HG02623 (cell line): ENCODE data around the gene RAB5B.
A peak's percentile ranks its signal among the peaks of the same experiment; 100 is the strongest.
"Not testable (repeated sequence)": the region's sequence is repeated elsewhere in the genome, so short reads cannot be mapped to it uniquely, and the experiment has no call there.

Experiments
- ATAC-seq: cut with Tn5 transposase; IDR thresholded peaks from one replicate; pipeline ENCODE4 v1.9.1; 2021; ENCODE audit warnings: moderate library complexity; ENCODE audit not compliant: unreplicated experiment

The RAB5B gene

DNA sequence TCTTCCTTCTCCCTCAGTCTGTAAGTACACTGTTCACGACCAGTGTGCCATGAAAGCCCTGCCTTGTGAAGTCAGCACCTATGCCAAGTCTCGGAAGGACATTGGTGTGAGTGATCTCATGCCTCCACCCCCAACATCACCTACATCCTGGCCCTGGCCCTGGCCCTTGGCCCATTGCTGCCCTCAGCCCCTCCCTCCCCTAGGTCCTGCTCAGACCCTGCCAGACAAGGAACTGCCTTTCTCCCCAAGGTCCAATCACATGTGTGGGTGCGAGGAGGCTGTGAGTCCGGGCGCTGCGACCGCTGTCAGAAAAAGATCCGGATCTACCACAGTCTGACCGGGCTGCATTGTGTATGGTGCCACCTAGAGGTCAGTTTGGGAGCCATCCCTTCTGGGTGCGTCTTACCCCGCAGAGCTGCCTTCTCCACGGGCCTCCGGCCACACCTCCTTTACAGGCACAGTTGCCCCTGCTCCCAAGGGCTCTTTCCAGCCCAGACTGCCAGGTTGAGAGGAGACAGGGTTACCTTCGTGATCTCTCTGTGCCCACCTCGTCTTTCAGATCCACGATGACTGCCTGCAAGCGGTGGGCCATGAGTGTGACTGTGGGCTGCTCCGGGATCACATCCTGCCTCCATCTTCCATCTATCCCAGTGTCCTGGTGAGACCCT is 33.7 kb upstream of the RAB5B start:
- peak; percentile 88 for ATAC-seq

DNA sequence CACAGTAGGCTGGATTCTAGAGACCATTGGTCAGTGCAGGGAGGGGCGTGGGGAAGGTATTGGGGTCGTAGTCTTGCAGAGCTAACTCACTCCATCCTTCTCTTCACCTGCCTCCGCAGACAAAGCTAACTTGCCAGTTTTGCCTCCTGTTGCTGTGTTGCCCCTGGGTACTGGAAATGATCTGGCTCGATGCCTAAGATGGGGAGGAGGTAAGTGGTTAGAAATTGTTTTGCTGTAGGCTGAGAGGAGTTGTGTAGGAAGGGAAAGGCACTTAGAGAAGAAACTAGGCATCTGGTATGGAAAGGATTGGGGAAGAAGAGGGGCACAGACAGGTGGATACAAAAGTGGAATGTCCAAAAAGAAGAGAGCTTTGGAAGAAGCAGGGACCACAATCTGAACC is 31.8 kb upstream of the RAB5B start:
- no peak for ATAC-seq

DNA sequence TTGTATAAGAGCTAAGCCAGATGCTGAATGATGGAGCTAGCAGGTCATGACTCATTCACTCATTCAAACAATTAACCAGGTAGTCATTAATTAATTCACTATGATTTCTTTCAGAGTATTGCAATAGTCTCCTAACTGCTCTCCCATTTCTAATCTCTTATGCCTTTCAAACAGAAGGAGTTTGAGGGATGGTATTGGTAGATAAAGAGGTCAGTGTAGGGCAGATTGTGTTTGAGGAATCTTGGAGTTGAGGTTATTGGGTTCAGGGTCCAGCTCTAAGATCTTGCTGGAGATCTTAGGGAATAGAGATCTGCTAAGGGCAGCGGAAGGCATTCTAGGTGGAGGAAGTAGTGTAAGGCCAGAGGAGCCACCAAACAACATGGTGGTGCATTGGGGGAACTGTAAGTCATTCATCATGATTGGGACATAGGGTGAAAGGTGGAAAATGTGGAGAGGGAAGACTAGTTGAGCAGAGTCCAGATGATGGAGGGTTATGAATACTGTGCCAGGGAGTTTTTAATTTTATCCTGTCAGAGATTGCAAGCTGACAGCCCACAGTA is 31.2 kb upstream of the RAB5B start:
- no peak for ATAC-seq

DNA sequence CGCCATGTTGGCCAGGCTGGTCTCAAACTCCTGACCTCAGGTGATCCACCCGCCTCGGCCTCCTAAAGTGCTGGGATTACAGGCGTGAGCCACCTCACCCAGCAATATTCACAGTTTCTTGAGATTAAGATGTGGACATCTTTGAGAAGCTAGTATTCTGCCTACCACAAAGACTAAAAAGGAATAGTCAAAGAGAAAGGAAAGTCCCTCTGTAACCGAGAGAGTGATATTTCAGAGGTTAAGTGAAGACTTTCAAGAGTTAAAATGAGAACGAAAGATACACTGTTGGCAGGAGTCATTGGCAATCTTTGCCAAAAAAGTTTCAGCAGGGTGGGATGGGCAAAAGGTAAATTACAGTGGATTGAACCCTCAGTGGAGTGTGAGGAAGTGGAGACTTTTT is 27.3 kb upstream of the RAB5B start:
- ATAC-seq, result no peak

DNA sequence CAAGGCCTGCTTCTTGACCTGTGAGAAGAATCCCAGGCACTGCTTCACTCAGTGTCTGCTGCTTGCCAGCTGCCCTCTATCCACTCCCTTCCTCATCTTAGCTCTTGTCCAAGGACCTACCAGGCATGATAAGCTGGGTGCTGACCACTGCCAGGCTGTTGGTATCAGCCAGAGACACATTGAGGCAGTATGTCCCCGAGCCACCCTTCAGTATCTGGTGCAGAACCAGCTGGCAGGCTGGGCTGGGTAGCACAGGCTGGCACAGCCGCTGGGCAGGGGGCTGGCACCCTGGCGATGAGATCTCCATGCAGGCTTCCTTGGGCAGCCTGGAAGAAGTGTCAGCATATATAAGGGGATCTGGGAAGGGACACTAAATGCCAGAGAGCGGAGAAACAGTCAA is 18.5 kb upstream of the RAB5B start:
- ATAC-seq, result no peak

DNA sequence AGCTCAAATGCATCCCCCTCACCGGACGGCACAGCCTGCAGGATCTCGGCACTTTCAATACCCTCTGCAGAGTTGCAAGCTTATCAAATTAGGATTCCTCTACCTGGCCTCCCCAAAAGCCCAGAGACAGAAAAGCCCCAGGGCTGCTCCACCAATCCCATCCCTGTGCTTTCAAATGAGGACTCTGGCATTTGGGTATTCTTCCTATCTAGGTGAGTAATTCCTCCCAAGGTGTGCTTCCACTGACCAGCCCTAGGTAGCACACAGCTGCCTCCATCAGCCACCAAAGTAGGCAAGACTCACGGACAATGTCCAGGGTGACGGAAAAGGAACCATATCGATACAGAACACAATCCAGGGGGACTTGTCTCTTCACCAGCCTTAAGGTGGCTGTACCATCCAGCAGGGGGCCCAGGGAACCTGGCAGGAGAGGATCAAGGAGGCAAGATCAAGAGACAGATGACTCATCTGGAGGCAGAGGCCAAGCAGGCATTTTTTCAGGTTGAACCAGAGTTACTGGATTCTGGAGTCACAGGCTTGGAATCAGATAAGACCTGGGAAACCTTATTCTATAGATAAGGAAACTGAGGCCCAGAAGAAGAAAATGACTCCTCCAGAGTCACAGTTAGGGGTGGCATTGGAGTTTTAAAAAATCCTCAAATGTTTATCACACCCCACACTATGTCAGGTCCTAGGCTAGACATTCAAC is 17.9 kb upstream of the RAB5B start:
- no peak for ATAC-seq

DNA sequence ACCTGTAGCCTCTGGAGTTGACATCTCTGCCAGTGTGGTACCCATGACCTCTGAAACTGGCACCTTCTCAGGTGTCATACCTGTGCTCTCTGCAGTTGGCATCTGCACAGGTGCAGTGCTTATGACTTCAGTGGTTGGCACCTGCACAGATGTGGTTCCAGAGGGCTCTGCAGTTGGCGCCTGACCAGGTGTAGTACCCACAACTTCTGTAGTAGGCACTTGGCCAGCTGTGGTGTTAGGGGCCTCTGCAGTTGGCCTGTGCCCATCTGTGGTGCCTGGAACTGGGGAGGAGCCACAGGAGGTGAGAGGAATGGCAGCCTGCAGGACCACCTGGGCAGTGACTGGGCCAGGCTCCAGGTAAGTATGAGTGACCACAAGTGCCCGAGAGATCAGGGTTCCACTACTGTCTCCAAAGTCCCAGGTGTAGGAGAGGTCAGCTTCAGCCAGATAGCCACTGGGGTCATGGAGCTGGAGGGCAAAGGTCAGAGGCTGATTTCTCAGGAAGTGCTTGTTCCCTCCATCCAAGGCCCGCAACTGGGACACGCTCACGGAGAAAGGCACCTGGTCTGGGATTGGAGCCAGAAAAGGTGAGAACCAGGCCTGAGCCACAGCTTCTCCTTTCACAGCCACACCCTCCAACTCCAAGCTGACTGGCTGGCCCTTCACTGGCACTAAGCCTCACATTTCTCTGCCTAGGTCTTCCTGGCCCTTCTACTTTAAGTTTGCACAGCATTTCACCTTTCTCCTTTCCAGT is 16.6 kb upstream of the RAB5B start:
- no peak for ATAC-seq

DNA sequence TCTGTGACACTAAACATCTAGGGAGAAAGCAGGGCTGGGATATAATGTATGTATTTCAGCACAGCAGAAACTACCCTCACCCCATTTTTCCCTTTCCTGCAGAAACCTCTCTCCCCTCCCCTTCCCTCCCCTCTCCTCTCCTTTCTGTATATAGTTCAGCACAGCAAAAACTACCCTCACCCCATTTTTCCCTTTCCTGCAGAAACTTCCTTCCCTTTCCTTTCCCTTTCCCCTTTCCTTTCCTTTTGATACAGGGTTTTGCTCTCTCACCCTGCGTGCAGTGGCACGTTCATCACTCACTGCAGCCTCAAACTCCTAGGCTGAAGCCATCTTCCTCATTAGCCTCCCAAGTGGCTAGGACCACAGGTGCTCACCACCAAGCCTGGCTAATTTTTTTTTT is 10.1 kb upstream of the RAB5B start:
- no peak for ATAC-seq

DNA sequence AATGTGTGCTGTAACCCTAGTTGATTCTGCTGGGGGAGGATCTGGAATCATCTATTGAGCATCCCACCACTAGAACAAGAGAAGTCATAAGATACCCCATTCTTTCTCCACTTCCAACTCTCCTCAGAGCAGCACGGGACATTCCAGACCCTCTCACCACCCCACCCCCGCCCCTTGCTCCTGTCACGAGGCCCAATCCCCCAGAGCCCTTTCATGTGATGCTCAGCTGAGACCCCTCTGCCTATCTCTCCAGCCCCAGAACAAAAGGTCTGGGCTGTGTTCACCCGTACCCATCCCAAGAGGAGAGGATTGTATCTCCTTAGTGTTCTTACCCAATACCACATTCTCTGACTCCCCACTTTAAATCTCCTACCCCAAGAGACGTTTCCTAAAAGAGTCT is 8.6 kb upstream of the RAB5B start:
- no peak for ATAC-seq

DNA sequence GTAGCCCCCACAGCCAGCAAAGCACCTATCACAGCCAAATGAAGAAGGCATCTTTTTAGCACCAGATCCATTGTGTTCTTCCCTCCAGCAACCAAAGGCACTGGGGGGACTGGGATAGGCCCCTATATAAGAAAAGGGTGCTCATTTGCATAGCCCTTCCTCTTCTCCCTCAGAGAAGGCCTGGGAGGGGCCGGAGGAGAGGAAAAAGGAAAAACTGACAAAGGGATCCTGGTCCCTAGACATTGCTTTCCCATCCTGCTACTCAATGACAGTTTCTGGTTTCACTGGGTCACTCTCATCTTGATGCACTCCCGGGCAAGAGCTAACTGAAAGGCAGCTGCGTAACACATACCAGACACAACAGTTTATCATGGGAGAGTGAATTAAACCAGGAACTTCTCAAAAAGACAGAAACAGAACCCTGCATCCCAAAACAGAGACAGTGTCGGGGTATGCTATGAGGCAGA is 7.9 kb upstream of the RAB5B start, which contains the start of gene PMEL:
Gene PMEL (minus strand): TSS at position 102 of the 467 bp plus-strand sequence. CDS start 31 bp downstream, at position 71.
- ATAC-seq, result no peak

DNA sequence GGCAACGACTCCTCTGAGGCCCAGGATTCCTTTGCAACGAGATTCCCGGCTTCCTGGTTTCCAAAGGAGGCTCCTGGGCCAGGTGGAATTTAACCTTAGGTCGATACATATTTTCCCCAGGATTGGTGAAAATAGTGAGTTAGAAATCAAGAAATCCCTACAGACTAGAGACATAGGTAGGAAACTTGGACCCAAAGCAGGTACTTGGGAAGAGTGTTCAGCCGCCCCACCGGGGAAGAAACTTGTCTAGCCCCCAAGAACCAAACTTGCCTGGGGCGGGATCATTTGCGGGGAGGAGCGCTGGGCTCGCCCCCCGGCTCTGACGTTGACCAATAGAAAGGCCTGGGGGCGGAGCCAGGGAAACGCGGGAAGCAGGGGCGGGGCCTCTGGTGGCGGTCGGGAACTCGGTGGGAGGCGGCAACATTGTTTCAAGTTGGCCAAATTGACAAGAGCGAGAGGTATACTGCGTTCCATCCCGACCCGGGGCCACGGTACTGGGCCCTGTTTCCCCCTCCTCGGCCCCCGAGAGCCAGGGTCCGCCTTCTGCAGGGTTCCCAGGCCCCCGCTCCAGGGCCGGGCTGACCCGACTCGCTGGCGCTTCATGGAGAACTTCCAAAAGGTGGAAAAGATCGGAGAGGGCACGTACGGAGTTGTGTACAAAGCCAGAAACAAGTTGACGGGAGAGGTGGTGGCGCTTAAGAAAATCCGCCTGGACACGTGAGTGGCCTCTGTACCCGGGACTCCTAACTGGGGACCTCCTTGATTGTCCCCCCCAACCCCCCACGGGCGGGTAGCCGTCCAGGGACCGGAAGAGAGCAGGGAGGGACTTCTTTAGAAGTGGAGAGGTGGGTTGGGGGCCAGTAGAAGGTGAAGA is 7.2 kb upstream of the RAB5B start, which contains the start of gene CDK2:
Gene CDK2 (plus strand): TSS at position 423 of the 874 bp plus-strand sequence. CDS start 179 bp downstream, at position 602.
- peak; percentile 88 for ATAC-seq

DNA sequence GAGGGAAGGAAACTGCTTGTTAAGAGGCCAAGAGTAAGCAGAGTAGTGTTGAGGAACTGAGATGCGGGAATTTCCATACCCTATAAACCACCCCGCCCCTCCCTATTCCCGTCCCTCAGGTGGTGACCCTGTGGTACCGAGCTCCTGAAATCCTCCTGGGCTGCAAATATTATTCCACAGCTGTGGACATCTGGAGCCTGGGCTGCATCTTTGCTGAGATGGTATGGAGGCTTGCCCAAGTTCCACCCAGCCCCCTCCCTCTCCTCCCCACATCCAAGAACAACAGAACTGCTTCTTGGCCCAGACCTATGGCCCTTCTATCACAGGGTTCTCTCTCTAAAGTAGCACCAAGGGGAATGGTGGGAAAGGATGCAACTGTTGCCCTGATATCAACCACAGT is 4.5 kb upstream of the RAB5B start:
- no peak for ATAC-seq

DNA sequence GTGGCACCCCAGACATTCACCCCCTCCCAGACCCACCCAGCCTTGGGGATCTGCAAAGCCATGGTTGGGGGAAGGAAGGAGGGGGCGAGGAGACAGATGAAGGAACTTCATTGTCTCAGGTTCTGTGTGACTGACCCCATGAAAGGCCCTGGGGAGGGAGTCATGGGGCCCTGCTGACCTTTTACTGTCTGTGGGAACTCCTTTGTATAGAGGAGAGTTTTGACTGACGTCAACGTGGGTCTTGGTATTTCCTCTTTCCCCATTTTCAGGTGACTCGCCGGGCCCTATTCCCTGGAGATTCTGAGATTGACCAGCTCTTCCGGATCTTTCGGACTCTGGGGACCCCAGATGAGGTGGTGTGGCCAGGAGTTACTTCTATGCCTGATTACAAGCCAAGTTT is 3.1 kb upstream of the RAB5B start:
- ATAC-seq, result no peak

DNA sequence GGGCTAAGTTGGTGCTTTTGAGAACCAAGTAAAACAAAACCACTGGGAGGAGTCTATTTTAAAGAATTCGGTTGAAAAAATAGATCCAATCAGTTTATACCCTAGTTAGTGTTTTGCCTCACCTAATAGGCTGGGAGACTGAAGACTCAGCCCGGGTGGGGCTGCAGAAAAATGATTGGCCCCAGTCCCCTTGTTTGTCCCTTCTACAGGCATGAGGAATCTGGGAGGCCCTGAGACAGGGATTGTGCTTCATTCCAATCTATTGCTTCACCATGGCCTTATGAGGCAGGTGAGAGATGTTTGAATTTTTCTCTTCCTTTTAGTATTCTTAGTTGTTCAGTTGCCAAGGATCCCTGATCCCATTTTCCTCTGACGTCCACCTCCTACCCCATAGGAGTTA is 1.8 kb upstream of the RAB5B start:
- ATAC-seq, result no peak

DNA sequence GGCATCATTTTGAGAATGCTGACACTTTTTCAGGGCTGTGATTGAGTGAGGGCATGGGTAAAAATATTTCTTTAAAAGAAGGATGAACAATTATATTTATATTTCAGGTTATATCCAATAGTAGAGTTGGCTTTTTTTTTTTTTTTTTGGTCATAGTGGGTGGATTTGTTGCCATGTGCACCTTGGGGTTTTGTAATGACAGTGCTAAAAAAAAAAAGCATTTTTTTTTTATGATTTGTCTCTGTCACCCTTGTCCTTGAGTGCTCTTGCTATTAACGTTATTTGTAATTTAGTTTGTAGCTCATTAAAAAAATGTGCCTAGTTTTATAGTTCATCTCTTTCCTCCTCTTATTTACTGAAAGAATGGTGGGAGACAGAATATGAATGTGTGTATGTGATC is 1.4 kb upstream of the RAB5B start:
- ATAC-seq, result no peak

DNA sequence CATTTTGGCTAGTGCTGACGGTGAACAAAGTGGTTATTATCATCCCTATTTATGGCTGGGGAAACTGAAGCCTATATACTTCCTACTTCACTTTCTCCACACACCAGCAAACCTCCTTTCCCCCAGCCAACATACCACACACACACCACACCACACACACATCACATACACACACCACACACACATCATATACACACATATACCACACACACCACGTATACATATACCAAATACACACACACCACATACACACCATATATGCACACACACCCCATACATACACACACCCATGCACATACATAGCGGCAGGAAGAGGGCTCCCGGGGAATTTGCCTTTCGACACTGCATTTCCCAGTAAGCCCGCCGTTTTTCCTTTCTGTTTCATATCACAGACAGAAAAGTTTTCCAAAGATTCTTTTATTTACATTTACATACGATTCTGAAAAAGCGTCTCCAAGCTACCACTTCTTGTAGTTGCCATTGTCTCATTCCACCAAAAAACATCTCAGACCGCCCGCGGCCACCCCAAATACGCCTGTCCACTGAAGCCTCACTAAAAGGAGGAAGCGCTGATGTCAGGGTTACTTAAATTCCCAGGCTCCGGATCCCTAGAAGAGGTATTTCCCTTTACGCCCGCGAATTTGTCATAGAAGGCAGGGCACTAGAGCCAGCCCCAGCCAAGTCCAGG is 823 bp upstream of the RAB5B start:
- ATAC-seq, result no peak

DNA sequence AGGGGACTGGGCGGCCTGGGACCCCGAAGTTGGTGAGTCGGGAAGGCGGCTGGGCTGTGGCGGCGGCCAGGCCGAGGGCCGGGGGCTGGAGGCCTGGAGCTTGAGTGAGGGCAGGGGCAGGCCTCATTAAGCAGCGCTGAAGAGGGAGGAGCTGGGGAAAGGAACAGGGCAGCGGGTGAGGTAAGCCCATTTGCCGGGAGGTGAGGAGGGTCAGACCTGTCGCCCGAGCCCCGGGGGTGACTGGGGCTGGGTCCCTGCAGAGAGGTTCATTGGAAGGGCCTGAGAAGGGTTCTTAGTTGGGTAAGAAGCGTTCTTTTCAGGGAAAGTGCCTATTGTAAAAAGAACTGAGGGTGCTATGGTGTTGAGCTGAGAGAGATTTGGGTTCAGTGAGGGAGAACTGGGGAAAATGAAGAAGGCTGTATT is 441 bp downstream of the RAB5B start:
- ATAC-seq, result peak; percentile 7

DNA sequence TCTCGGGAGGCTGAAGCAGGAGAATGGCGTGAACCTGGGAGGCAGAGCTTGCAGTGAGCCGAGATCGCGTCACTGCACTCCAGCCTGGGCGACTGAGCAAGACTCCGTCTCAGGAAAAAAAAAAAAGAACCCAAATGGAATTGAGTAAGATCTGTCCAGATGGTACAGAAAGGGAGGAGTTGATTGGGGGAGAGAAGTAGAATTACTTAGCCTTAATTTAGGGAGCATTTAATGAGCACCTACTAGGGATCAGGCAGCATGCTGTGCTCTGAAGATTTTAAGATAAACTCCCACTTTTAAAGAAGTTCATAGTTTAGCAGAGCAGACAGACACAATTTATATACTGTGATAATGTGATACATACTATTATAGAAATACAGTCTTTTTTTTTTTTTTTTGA is 4.5 kb downstream of the RAB5B start:
- ATAC-seq, result no peak

DNA sequence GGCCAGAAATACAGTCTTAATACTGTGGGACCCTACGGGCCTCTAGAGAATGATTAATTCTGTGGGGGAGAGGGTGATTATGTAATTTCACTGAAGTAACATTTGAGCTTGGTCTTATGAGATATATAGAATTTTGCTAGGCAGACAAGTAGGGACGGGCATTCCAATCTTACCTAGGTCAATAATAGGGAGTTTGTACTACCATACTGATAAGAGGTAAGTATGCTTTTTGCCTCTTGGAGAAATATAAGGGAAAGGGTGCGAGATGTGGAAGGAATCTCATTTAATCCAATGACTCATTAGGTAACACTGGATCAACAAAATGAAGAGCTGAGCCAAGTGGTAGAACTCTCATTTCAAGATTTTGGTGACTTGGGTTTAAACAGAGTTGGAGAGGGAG is 5.2 kb downstream of the RAB5B start:
- no peak for ATAC-seq

DNA sequence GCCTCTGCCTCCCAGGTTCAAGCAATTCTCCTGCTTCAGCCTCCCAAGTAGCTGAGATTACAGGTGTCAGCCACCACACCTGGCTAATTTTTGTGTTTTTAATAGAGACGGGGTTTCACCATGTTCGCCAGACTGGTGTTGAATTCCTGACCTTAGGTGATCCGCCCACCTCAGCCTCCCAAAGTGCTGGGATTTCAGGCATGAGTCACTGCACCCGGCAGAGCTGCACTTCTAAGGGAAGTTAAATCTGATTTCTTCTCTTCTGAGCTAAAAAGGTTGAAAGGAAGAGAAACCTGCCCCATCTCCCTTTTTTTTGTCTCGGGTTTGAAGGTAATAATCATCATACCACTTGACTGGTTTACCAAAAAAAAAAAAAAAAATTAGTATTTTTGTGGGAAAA is 8.0 kb downstream of the RAB5B start:
- not testable (repeated sequence) for ATAC-seq
